ELF-1 (cell line): Measurements from ENCODE around the gene CACNB2.

Experiments used
- DNase-seq: peaks from one replicate; pipeline ENCODE4 v3.0.0-alpha.2; 2016; ENCODE audit warnings: low read depth, low spot score

Gene CACNB2

GRCh38 chr10:18334116-18334867 lies 194.1 kb downstream of the CACNB2 start:
- peak; percentile 3 for DNase-seq

GRCh38 chr10:18340496-18341051 lies 200.3 kb downstream of the CACNB2 start:
- peak; percentile 13 for DNase-seq

GRCh38 chr10:18341055-18341454 lies 200.8 kb downstream of the CACNB2 start:
- no peak for DNase-seq

- no peak for DNase-seq
These were observed 203.3 kb downstream of the CACNB2 start for GRCh38 chr10:18343573-18343972.

- DNase-seq, result no peak
These were observed 205.1 kb downstream of the CACNB2 start for GRCh38 chr10:18345308-18345707.

- no peak for DNase-seq
These were observed 210.1 kb downstream of the CACNB2 start for GRCh38 chr10:18350340-18350739.

- no peak for DNase-seq
These were observed 211.2 kb downstream of the CACNB2 start for GRCh38 chr10:18351421-18351820.

GRCh38 chr10:18352175-18352574 lies 212.0 kb downstream of the CACNB2 start:
- DNase-seq, result no peak

GRCh38 chr10:18359812-18360211 lies 219.6 kb downstream of the CACNB2 start:
- DNase-seq, result no peak

- no peak for DNase-seq
These were observed 222.7 kb downstream of the CACNB2 start for GRCh38 chr10:18362892-18363291.

- no peak for DNase-seq
These were observed 225.0 kb downstream of the CACNB2 start for GRCh38 chr10:18364987-18365775.

GRCh38 chr10:18367840-18368239 lies 227.6 kb downstream of the CACNB2 start:
- no peak for DNase-seq

- DNase-seq, result no peak
These were observed 228.0 kb downstream of the CACNB2 start for GRCh38 chr10:18368273-18368672.

GRCh38 chr10:18368682-18369081 lies 228.5 kb downstream of the CACNB2 start:
- no peak for DNase-seq

- no peak for DNase-seq
These were observed 229.7 kb downstream of the CACNB2 start for GRCh38 chr10:18369859-18370473.

GRCh38 chr10:18376650-18377049 lies 236.4 kb downstream of the CACNB2 start:
- DNase-seq, result peak; percentile 5

GRCh38 chr10:18377898-18378297 lies 237.7 kb downstream of the CACNB2 start:
- DNase-seq, result no peak

- no peak for DNase-seq
These were observed 238.5 kb downstream of the CACNB2 start for GRCh38 chr10:18378766-18379165.

- no peak for DNase-seq
These were observed 241.5 kb downstream of the CACNB2 start for GRCh38 chr10:18381679-18382078.

GRCh38 chr10:18397906-18398305 lies 257.7 kb downstream of the CACNB2 start:
- DNase-seq, result no peak

GRCh38 chr10:18399158-18399557 lies 258.9 kb downstream of the CACNB2 start:
- no peak for DNase-seq

- DNase-seq, result peak; percentile 27
These were observed 260.1 kb downstream of the CACNB2 start for GRCh38 chr10:18400201-18400905.
